CD4-positive, alpha-beta T cell treated with Interleukin-1 beta for 1 hour (primary cell): Measurements from ENCODE around the gene USP10.

ENCODE experiments used
- DNase-seq, 2 donors: peaks; one replicate each; pipeline ENCODE4 v3.0.0-alpha.2; 2020 to 2022

The USP10 gene

GRCh38 chr16:84810518-84811273, 110.9 kb downstream of the USP10 start:
- peak; percentile 22 to 28 for DNase-seq

- no peak for DNase-seq
Measured at GRCh38 chr16:84811529-84811928, 111.7 kb downstream of the USP10 start.

- DNase-seq: no peak
Measured at GRCh38 chr16:84813141-84813934, 113.5 kb downstream of the USP10 start.

GRCh38 chr16:84815462-84815861, 115.7 kb downstream of the USP10 start:
- DNase-seq: no peak

GRCh38 chr16:84816023-84816422, 116.2 kb downstream of the USP10 start:
- no peak for DNase-seq

GRCh38 chr16:84816485-84816884, 116.7 kb downstream of the USP10 start:
- DNase-seq: no peak

GRCh38 chr16:84817206-84817605, 117.4 kb downstream of the USP10 start:
- no peak for DNase-seq

- DNase-seq: no peak
Measured at GRCh38 chr16:84817613-84818012, 117.8 kb downstream of the USP10 start.

- no peak for DNase-seq
Measured at GRCh38 chr16:84818133-84818532, 118.3 kb downstream of the USP10 start.

- DNase-seq: no peak
Measured at GRCh38 chr16:84818989-84819643, 119.3 kb downstream of the USP10 start.

GRCh38 chr16:84819644-84820304, 120.0 kb downstream of the USP10 start, which contains the start of gene CRISPLD2:
Gene CRISPLD2, plus strand, starts transcription at chr16:84819985. Its CDS starts 18,511 bp downstream, at chr16:84838496.
- peak; percentile 86 to 90 for DNase-seq

GRCh38 chr16:84820305-84820684, 120.5 kb downstream of the USP10 start:
- DNase-seq: no peak

GRCh38 chr16:84820771-84821170, 121.0 kb downstream of the USP10 start:
- no peak for DNase-seq

- DNase-seq: no peak
Measured at GRCh38 chr16:84821179-84821578, 121.4 kb downstream of the USP10 start.

- no peak for DNase-seq
Measured at GRCh38 chr16:84821728-84822689, 122.2 kb downstream of the USP10 start.

- DNase-seq: no peak
Measured at GRCh38 chr16:84822990-84823389, 123.2 kb downstream of the USP10 start.

GRCh38 chr16:84823484-84823883, 123.7 kb downstream of the USP10 start:
- DNase-seq: no peak

- no peak for DNase-seq
Measured at GRCh38 chr16:84823926-84824325, 124.1 kb downstream of the USP10 start.

GRCh38 chr16:84825896-84826557, 126.2 kb downstream of the USP10 start:
- no peak for DNase-seq

- DNase-seq: no peak
Measured at GRCh38 chr16:84826558-84826941, 126.8 kb downstream of the USP10 start.

GRCh38 chr16:84827131-84827574, 127.4 kb downstream of the USP10 start:
- peak in 1 of 2 donors; percentile 22 for DNase-seq
